SK-N-SH (cell line): Measurements from ENCODE around the gene KLF16. TPM values are rescaled to one million over a fixed set of nuclear protein-coding genes. Genes with fewer than 3 reads are reported as not detected.

Experiments used
- CTCF ChIA-PET: fragments of 300-600, 350-600 bp; formaldehyde crosslinking; extraction: SDS; loops from one replicate; lab custom pipeline; 2021; lab: Yijun Ruan, JAX
- POLR2A ChIA-PET: fragments of 350-600 bp; sonication (Branson Sonifier 250); formaldehyde crosslinking; extraction: SDS; loops from one replicate; lab custom pipeline; 2020; ENCODE audit warnings: antibody characterized with exemption, inconsistent platforms; lab: Yijun Ruan, JAX
- DNase-seq: peaks from one replicate; pipeline ENCODE4 v3.0.0; 2012
- H2AFZ ChIP-seq: fragments of 200-600 bp; sonication (generic); 2 replicates; pipeline ENCODE4 v1.8.1; 2016; ENCODE audit warnings: antibody characterized with exemption, mild to moderate bottlenecking, low read depth
- H3F3A ChIP-seq: fragments of 200-600 bp; sonication (generic); replicated peaks from 2 replicates; pipeline ENCODE3; 2016; ENCODE audit warnings: antibody characterized with exemption, mild to moderate bottlenecking; ENCODE audit not compliant: insufficient read depth
- H3K27ac ChIP-seq, 2 experiments: fragments of 200-500 bp in 1 of 2; fragments of 200-600 bp in 1 of 2; sonication (Bioruptor generic) in 1 of 2; sonication (generic), shearing (Covaris generic) in 1 of 2; 2 replicates each; pipeline versions ENCODE4 v1.5.1 to v1.6.1; 2014 to 2016; ENCODE audit warnings: low read depth in 2 of 2, inconsistent platforms in 1 of 2, low read length in 1 of 2, mild to moderate bottlenecking in 1 of 2, mixed read lengths in 1 of 2
- H3K27me3 ChIP-seq: fragments of 200-600 bp; sonication (generic), shearing (Covaris generic); 2 replicates; pipeline ENCODE4 v1.6.1; 2016; ENCODE audit warnings: mixed run types; ENCODE audit not compliant: insufficient read depth
- H3K36me3 ChIP-seq, 2 experiments: fragments of 200-500 bp in 1 of 2; fragments of 200-600 bp in 1 of 2; sonication (Bioruptor generic) in 1 of 2; sonication (generic) in 1 of 2; replicated peaks in 1 of 2; 2 replicates each; pipeline versions ENCODE3 to v1.5.1; 2014 to 2016; ENCODE audit warnings: low read length in 1 of 2, mild to moderate bottlenecking in 1 of 2; ENCODE audit not compliant: insufficient read depth in 2 of 2, control insufficient read depth in 1 of 2
- H3K4me1 ChIP-seq, 2 experiments: fragments of 200-500 bp in 1 of 2; fragments of 200-600 bp in 1 of 2; sonication (Bioruptor generic) in 1 of 2; sonication (generic), shearing (Covaris generic) in 1 of 2; 2 replicates each; pipeline versions ENCODE4 v1.5.1 to v1.6.1; 2014 to 2016; ENCODE audit warnings: low read depth in 1 of 2, low read length in 1 of 2, mixed run types in 1 of 2; ENCODE audit not compliant: insufficient read depth in 2 of 2, control insufficient read depth in 1 of 2
- H3K4me2 ChIP-seq: fragments of 200-600 bp; sonication (generic), shearing (Covaris generic); 2 replicates; pipeline ENCODE4 v1.6.1; 2017; ENCODE audit warnings: mixed run types
- H3K4me3 ChIP-seq, 2 experiments: fragments of 200-500 bp in 1 of 2; fragments of 200-600 bp in 1 of 2; sonication (Bioruptor generic) in 1 of 2; sonication (generic), shearing (Covaris generic) in 1 of 2; 2 replicates each; pipeline versions ENCODE4 v1.5.1 to v1.8.1; 2014 to 2016; ENCODE audit warnings: low read depth in 2 of 2, inconsistent platforms in 1 of 2, low read length in 1 of 2, mild to moderate bottlenecking in 1 of 2, mixed read lengths in 1 of 2, moderate library complexity in 1 of 2
- H3K79me2 ChIP-seq: fragments of 200-600 bp; sonication (generic); 2 replicates; pipeline ENCODE4 v1.8.1; 2017; ENCODE audit warnings: mild to moderate bottlenecking; ENCODE audit not compliant: insufficient read depth
- H3K9ac ChIP-seq: fragments of 200-600 bp; sonication (generic); 2 replicates; pipeline ENCODE4 v1.6.1; 2017; ENCODE audit warnings: mixed run types
- H3K9me2 ChIP-seq: fragments of 200-600 bp; sonication (generic); 2 replicates; pipeline ENCODE4 v1.6.1; 2017; ENCODE audit warnings: mixed run types
- H3K9me3 ChIP-seq: fragments of 200-600 bp; sonication (generic); 2 replicates; pipeline ENCODE4 v1.6.1; 2017; ENCODE audit warnings: mixed run types, mild to moderate bottlenecking, moderate library complexity
- H4K20me1 ChIP-seq: fragments of 200-600 bp; sonication (generic); 2 replicates; pipeline ENCODE4 v1.6.1; 2017; ENCODE audit warnings: mild to moderate bottlenecking, mixed run types; ENCODE audit not compliant: insufficient read depth
- CTCF ChIP-seq: fragments of 200-600 bp; sonication (generic); IDR thresholded peaks from 2 replicates; pipeline ENCODE4 v1.6.1; 2017; ENCODE audit warnings: antibody characterized with exemption, mild to moderate bottlenecking, moderate library complexity
- FOSL2 ChIP-seq: IDR thresholded peaks from 2 replicates; pipeline ENCODE4 v1.4.0; 2012; ENCODE audit warnings: low read depth, mild to moderate bottlenecking, moderate library complexity, borderline replicate concordance
- FOXJ3 ChIP-seq: sonication (generic); formaldehyde crosslinking; IDR thresholded peaks from 2 replicates; pipeline ENCODE4 v1.5.1; 2020; ENCODE audit warnings: mild to moderate bottlenecking, missing genetic modification reagents
- GABPA ChIP-seq: IDR thresholded peaks from 2 replicates; pipeline ENCODE4 v1.4.0; 2012; ENCODE audit warnings: low read depth, mild to moderate bottlenecking
- MAX ChIP-seq: IDR thresholded peaks from 2 replicates; pipeline ENCODE4 v1.4.0; 2012; ENCODE audit warnings: low read depth
- MEF2A ChIP-seq: IDR thresholded peaks from 2 replicates; pipeline ENCODE4 v1.4.0; 2012; ENCODE audit warnings: low read depth, borderline replicate concordance
- MXI1 ChIP-seq: IDR thresholded peaks from 2 replicates; pipeline ENCODE4 v1.6.1; 2012; ENCODE audit warnings: mild to moderate bottlenecking, low read depth, low read length, improper control_type of control experiment
- PBX3 ChIP-seq: IDR thresholded peaks from 2 replicates; pipeline ENCODE4; 2012
- RAD21 ChIP-seq: IDR thresholded peaks from 2 replicates; pipeline ENCODE4 v1.6.1; 2012; ENCODE audit warnings: mild to moderate bottlenecking, low read length
- RCOR1 ChIP-seq: fragments of 150-350 bp; IDR thresholded peaks from 2 replicates; pipeline ENCODE4 v1.6.1; 2017; ENCODE audit warnings: antibody characterized with exemption, low read length
- RFX5 ChIP-seq: IDR thresholded peaks from 2 replicates; pipeline ENCODE4 v1.6.1; 2012; ENCODE audit warnings: mild to moderate bottlenecking, improper control_type of control experiment, low read length
- SIN3A ChIP-seq: IDR thresholded peaks from 2 replicates; pipeline ENCODE4 v1.6.1; 2012; ENCODE audit warnings: low read depth, mild to moderate bottlenecking, low read length, moderate library complexity, borderline replicate concordance
- SMC3 ChIP-seq: IDR thresholded peaks from 2 replicates; pipeline ENCODE4 v1.6.1; 2012; ENCODE audit warnings: low read depth, low read length, improper control_type of control experiment
- TCF12 ChIP-seq: IDR thresholded peaks from 2 replicates; pipeline ENCODE4 v1.4.0; 2012
- USF2 ChIP-seq: fragments of 150-350 bp; IDR thresholded peaks from 2 replicates; pipeline ENCODE4 v1.6.1; 2017; ENCODE audit warnings: antibody characterized with exemption, low read length, low read depth, borderline replicate concordance
- ZBTB33 ChIP-seq: IDR thresholded peaks from 2 replicates; pipeline ENCODE4 v1.4.0; 2012; ENCODE audit warnings: low read depth, borderline replicate concordance
- WGBS: methylation state at CpG from one replicate; pipeline ENCODE4 v1.1.6; 2017; ENCODE audit warnings: low lambda C conversion rate; 5-methylcytosine and 5-hydroxymethylcytosine counted together
- polyA plus RNA-seq, 3 experiments: library from polyadenylated mRNA; depleted of rRNA; stranded (reverse); fragments of >200 nt; gene quantifications; 2 replicates each; pipeline ENCODE4 v1.2.3, GENCODE V29; 2012

KLF16 gene
- polyA plus RNA-seq, 1 of the 3 experiments (the other 2 are of a cell fraction): 16.1 TPM

- TF ChIP-seq PBX3 (no peak), USF2 (no peak)
Measured at GRCh38 chr19:1904860-1905109, 41.4 kb upstream of the KLF16 start (continued).

- Histone ChIP-seq H3K27me3 (no peaks in the 10 kb centered on the region), H3K79me2 (peaks cover 24% of the 10 kb centered on the region), H3K9ac (no peak overlapping the region), H3K27ac (no peak overlapping the region), H3K9me2 (no peaks in the 10 kb centered on the region), H3K9me3 (no peaks in the 10 kb centered on the region), H3K4me3 (no peak overlapping the region), H3K4me1 (peaks cover 0 to 7% of the 10 kb centered on the region in 2 experiments; a peak in 1 of 4 replicates), H3F3A (peaks cover 17% of the 10 kb centered on the region), H3K4me2 (no peak overlapping the region), H4K20me1 (0 out of 2 replicates have a peak, but pooled peaks cover 2% of the 10 kb centered on the region), H3K36me3 (peaks cover 0 to 2% of the 10 kb centered on the region in 2 experiments), H2AFZ (no peak overlapping the region)
- no peak for TF ChIP-seq MXI1
- TF ChIP-seq MEF2A: no peak
- POLR2A ChIA-PET: no interaction called here
- DNase-seq: no peak
- CTCF ChIA-PET: interaction anchor here (0.7 to 1.4 kb wide), 2 partner anchors 14 to 27 kb away, joined by 3 to 9 read pairs; no protein-coding TSS in a partner anchor
- WGBS: 71% methylated on average over 6 of the region's 6 CpGs
Measured at GRCh38 chr19:1902923-1903322, 39.5 kb upstream of the KLF16 start.

GRCh38 chr19:1901940-1902404 is 38.6 kb upstream of the KLF16 start:
- Histone ChIP-seq H3K4me3 (no peak overlapping the region), H3K9ac (no peak overlapping the region), H4K20me1 (no peaks in the 10 kb centered on the region), H3K27ac (no peak overlapping the region), H3F3A (peaks cover 17% of the 10 kb centered on the region), H3K79me2 (peaks cover 15% of the 10 kb centered on the region), H3K9me3 (no peaks in the 10 kb centered on the region), H3K36me3 (no peaks in the 10 kb centered on the region), H3K4me1 (peaks cover 0 to 7% of the 10 kb centered on the region in 2 experiments; a peak in 1 of 4 replicates), H3K9me2 (no peaks in the 10 kb centered on the region), H2AFZ (no peak overlapping the region), H3K27me3 (no peaks in the 10 kb centered on the region), H3K4me2 (no peak overlapping the region)
- TF ChIP-seq FOXJ3 (no peak), SMC3 (no peak), FOSL2 (no peak)
- POLR2A ChIA-PET: no interaction called here
- DNase-seq: no peak
- CTCF ChIA-PET: no interaction called here
- 92% methylated on average over 16 of the region's 16 CpGs for WGBS

- no peaks in the 10 kb centered on the region for H3K79me2 ChIP-seq
- H3K4me1 ChIP-seq: no peaks in the 10 kb centered on the region; a peak in 1 of 4 replicates
- no peaks in the 10 kb centered on the region for H3K36me3 ChIP-seq
- ChIA-PET CTCF (interaction anchor here (0.6 to 2.7 kb wide), 6 partner anchors 8 to 34 kb away, joined by 3 to 11 read pairs (median 4); partner anchors contain the start of gene ABHD17A), POLR2A (no interaction called here)
- no peaks in the 10 kb centered on the region for H3F3A ChIP-seq
- H3K27me3 ChIP-seq: no peaks in the 10 kb centered on the region
- H4K20me1 ChIP-seq: no peaks in the 10 kb centered on the region
- DNase-seq: no peak
- no peak overlapping the region for H3K4me2 ChIP-seq
- no peaks in the 10 kb centered on the region for H3K9me2 ChIP-seq
- no peak overlapping the region for H3K27ac ChIP-seq
- H2AFZ ChIP-seq: no peak overlapping the region
- 95% methylated on average over 12 of the region's 13 CpGs for WGBS
- no peak overlapping the region for H3K4me3 ChIP-seq
- H3K9ac ChIP-seq: no peak overlapping the region
- no peaks in the 10 kb centered on the region for H3K9me3 ChIP-seq
- TF ChIP-seq RCOR1: no peak
- no peak for TF ChIP-seq CTCF
- TF ChIP-seq RFX5: no peak
- no peak for TF ChIP-seq SIN3A
- no peak for TF ChIP-seq MXI1
- TF ChIP-seq MAX: no peak
- no peak for TF ChIP-seq TCF12
- TF ChIP-seq ZBTB33: no peak
- TF ChIP-seq RAD21: no peak
- TF ChIP-seq GABPA: no peak
Measured at GRCh38 chr19:1896508-1896907, 33.1 kb upstream of the KLF16 start.
